DOHH2 (cell line): ENCODE data around the gene PIRT.

Experiments used
- H3F3A ChIP-seq: fragments of 200-600 bp; sonication (generic), shearing (Covaris generic); 2 replicates; pipeline ENCODE4 v1.6.0; 2016; ENCODE audit warnings: antibody characterized with exemption, mild to moderate bottlenecking; ENCODE audit not compliant: control insufficient read depth, insufficient read depth
- H3K27ac ChIP-seq: fragments of 200-600 bp; sonication (generic); 2 replicates; pipeline ENCODE4 v1.5.1; 2014; ENCODE audit warnings: low read depth, mild to moderate bottlenecking, low read length, moderate library complexity
- H3K27me3 ChIP-seq: fragments of 200-600 bp; sonication (generic); 2 replicates; pipeline ENCODE4 v1.6.1; 2014; ENCODE audit warnings: mild to moderate bottlenecking, low read length, mixed read lengths; ENCODE audit not compliant: control insufficient read depth
- H3K36me3 ChIP-seq: fragments of 200-600 bp; sonication (generic); 2 replicates; pipeline ENCODE4 v1.6.1; 2014; ENCODE audit warnings: mild to moderate bottlenecking, low read length, moderate library complexity, mixed read lengths; ENCODE audit not compliant: control insufficient read depth
- H3K4me1 ChIP-seq: fragments of 200-600 bp; sonication (generic); 2 replicates; pipeline ENCODE4 v1.6.1; 2014; ENCODE audit warnings: mild to moderate bottlenecking, low read length, mixed read lengths; ENCODE audit not compliant: control insufficient read depth
- H3K4me2 ChIP-seq: fragments of 200-600 bp; sonication (generic); 2 replicates; pipeline ENCODE4 v1.6.0; 2014; ENCODE audit warnings: mild to moderate bottlenecking, low read length, moderate library complexity
- H3K4me3 ChIP-seq: fragments of 200-600 bp; sonication (generic); 2 replicates; pipeline ENCODE4 v1.5.1; 2014; ENCODE audit warnings: mild to moderate bottlenecking, low read length, mixed read lengths
- H3K79me2 ChIP-seq: fragments of 200-600 bp; sonication (generic); 2 replicates; pipeline ENCODE4 v1.6.1; 2014; ENCODE audit warnings: mild to moderate bottlenecking, low read length, mixed read lengths; ENCODE audit not compliant: control insufficient read depth
- H3K9me2 ChIP-seq: fragments of 200-600 bp; sonication (generic); replicated peaks from 2 replicates; pipeline ENCODE4 v1.6.1; 2014; ENCODE audit warnings: mild to moderate bottlenecking, low read length, mixed read lengths; ENCODE audit not compliant: control insufficient read depth
- H3K9me3 ChIP-seq: fragments of 200-600 bp; sonication (generic); 2 replicates; pipeline ENCODE4 v1.6.1; 2014; ENCODE audit warnings: antibody characterized with exemption, low read length, mixed read lengths; ENCODE audit not compliant: control insufficient read depth, insufficient read depth
- H4K20me1 ChIP-seq: fragments of 200-600 bp; sonication (generic); 2 replicates; pipeline ENCODE4 v1.6.0; 2014; ENCODE audit warnings: low read depth, mild to moderate bottlenecking, antibody characterized with exemption, low read length, moderate library complexity; ENCODE audit not compliant: control insufficient read depth, insufficient read depth
- CTCF ChIP-seq: fragments of 200-600 bp; sonication (generic); IDR thresholded peaks from one replicate; pipeline ENCODE4 v1.5.1; 2014; ENCODE audit warnings: antibody characterized with exemption, mild to moderate bottlenecking, low read depth, low read length; ENCODE audit not compliant: poor library complexity, severe bottlenecking
- EZH2phosphoT487 ChIP-seq: fragments of 200-600 bp; sonication (generic); IDR thresholded peaks from 2 replicates; pipeline ENCODE4 v1.6.1; 2017; ENCODE audit warnings: borderline replicate concordance, mild to moderate bottlenecking, antibody characterized with exemption, low read length, moderate library complexity, mixed read lengths

PIRT gene

DNA sequence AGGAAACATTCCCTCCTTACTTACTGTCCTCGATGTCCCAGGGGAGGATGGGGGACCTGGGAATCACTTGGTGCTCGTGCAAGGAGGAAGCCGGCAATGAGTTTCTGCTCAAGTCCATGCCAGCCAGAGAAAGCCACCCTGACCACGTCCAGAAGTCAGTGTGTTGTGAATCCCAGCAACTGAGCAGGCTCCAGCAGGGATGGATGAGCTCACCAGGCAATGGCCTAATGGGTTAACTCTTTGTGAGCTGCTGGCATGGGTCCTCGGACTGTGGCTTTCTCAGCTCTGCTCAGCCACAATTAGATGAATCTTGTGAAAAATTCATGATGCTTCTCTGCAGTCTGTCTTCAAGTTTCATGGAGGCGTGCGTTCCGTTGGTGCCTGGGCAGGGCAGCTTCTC, at the start of gene PIRT:
TSS of gene PIRT (minus strand) at position 167 of the 400 bp plus-strand sequence. CDS start 12,442 bp downstream, outside the sequence.
- Histone ChIP-seq H3K36me3 (no peaks in the 10 kb centered on the region), H3K4me2 (no peak within 1 kb of the TSS), H3K27me3 (no peaks in the 10 kb centered on the region), H3K4me1 (no peaks in the 10 kb centered on the region), H3K4me3 (no peak within 1 kb of the TSS), H3F3A (no peaks in the 10 kb centered on the region), H3K27ac (no peak within 1 kb of the TSS), H3K79me2 (no peaks in the 10 kb centered on the region), H3K9me3 (no peaks in the 10 kb centered on the region), H4K20me1 (no peaks in the 10 kb centered on the region), H3K9me2 (no peaks in the 10 kb centered on the region)
- TF ChIP-seq CTCF (no peak), EZH2phosphoT487 (no peak)

GRCh38 chr17:10881959-10882358, 44.1 kb upstream of the PIRT start:
- Histone ChIP-seq H3F3A (no peaks in the 10 kb centered on the region), H3K4me1 (no peaks in the 10 kb centered on the region), H3K9me2 (no peaks in the 10 kb centered on the region), H3K36me3 (no peaks in the 10 kb centered on the region), H3K27ac (no peak overlapping the region), H3K79me2 (no peaks in the 10 kb centered on the region), H3K4me2 (no peak overlapping the region), H3K27me3 (no peaks in the 10 kb centered on the region), H3K4me3 (no peak overlapping the region), H4K20me1 (no peaks in the 10 kb centered on the region), H3K9me3 (no peaks in the 10 kb centered on the region)
- TF ChIP-seq EZH2phosphoT487 (no peak), CTCF (no peak)

DNA sequence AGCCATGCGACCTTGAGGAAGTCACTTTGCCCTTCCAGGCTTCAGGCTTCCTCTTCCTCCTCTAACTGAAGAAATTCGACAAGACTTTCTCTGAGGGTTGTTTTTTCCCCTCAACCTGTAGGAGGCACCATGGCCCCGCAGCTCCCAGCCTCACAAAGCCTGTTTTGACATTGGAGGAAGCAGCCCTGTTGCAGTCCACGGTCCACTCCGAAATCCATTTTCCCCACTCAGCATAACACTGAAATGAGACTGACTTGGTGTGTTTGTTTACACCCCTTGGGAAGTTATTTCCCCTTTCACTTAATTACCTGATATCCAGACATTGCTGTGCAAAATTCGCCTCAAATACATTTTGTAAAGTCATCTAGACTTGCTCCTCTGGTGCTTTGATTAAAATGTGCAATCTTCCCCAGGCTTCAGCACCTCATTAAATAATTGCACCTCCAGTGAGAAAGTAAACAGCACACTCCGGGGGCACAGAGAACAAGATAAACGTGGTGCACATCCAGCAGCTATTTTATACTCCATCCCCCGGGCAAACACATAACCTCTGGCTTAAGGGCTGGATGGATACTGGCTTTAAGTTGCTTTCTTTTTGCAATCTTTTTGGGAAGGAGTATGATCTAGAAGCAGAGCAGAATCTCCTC, 41.4 kb upstream of the PIRT start:
- TF ChIP-seq CTCF (peak; percentile 36), EZH2phosphoT487 (no peak)
- Histone ChIP-seq H3K4me2 (no peak overlapping the region), H3K4me1 (no peaks in the 10 kb centered on the region), H3K9me2 (no peaks in the 10 kb centered on the region), H3K9me3 (no peaks in the 10 kb centered on the region), H3K27ac (no peak overlapping the region), H3F3A (no peaks in the 10 kb centered on the region), H4K20me1 (no peaks in the 10 kb centered on the region), H3K79me2 (no peaks in the 10 kb centered on the region), H3K27me3 (no peaks in the 10 kb centered on the region), H3K36me3 (no peaks in the 10 kb centered on the region), H3K4me3 (no peak overlapping the region)
